ENCODE results near the gene HAUS3. TPM values are rescaled to one million over a fixed set of nuclear protein-coding genes. Genes with fewer than 3 reads are reported as not detected.

HAUS3 gene
- polyA plus RNA-seq, 3 donors, result 4.4 to 5.5 (median 5.0) TPM

- H3K79me2 ChIP-seq (ENCODE audit: insufficient read depth, low read length), result peaks cover 10% of the 10 kb centered on the region
- no peak overlapping the region for H2AFZ ChIP-seq (ENCODE audit: insufficient read depth, low read depth, low read length, poor library complexity, severe bottlenecking)
- H3K9me3 ChIP-seq (replicated peaks in 1 of 2; ENCODE audit: control insufficient read depth in 1 of 2, insufficient read depth in 1 of 2, low read length in 2 of 2), result no peaks in the 10 kb centered on the region
- no peak overlapping the region for H3K4me3 ChIP-seq (replicated peaks in 1 of 3; ENCODE audit: low read depth in 2 of 3, low read length in 3 of 3)
- 92% methylated on average over 7 of the region's 7 CpGs for WGBS (ENCODE audit: insufficient coverage)
- TF ChIP-seq CTCF (IDR thresholded peaks at IDR 0.05), result no peak
- no peaks in the 10 kb centered on the region for H3K27me3 ChIP-seq (ENCODE audit: control insufficient read depth in 2 of 2, insufficient read depth in 2 of 2, low read length in 2 of 2)
- peaks cover 22 to 28% of the 10 kb centered on the region in 2 donors for H3K36me3 ChIP-seq (replicated peaks in 1 of 2; ENCODE audit: control insufficient read depth in 1 of 2, insufficient read depth in 2 of 2, low read length in 2 of 2)
- Mint-ChIP-seq H3K4me3 (no peak overlapping the region), H3K4me1 (peaks cover 31% of the 10 kb centered on the region), H3K27me3 (ENCODE audit: low read depth in 3 of 3) (no peaks in the 10 kb centered on the region), H3K36me3 (peaks cover 16 to 28% of the 10 kb centered on the region in 2 donors), H3K9me3 (no peaks in the 10 kb centered on the region), H3K27ac (peak overlapping the region in 3 of 7 donors; percentile 5 to 85 (median 72))
- H3K9ac ChIP-seq (ENCODE audit: insufficient read depth, low read length, poor library complexity, severe bottlenecking), result no peak overlapping the region
- peaks cover 26 to 31% of the 10 kb centered on the region in 2 donors for H3K4me1 ChIP-seq (ENCODE audit: control insufficient read depth in 1 of 2, insufficient read depth in 2 of 2, low read length in 2 of 2)
- intact Hi-C loops (cut with micrococcal nuclease), result loop anchor here in 1 of 2 donors (10.0 kb wide), 1 partner anchor 671 kb away; no protein-coding TSS in a partner anchor
- peaks cover 18% of the 10 kb centered on the region for H4K20me1 ChIP-seq (ENCODE audit: insufficient read depth, low read length)
- no peak overlapping the region for H3K4me2 ChIP-seq (replicated peaks; ENCODE audit: extremely low read depth, low read length, poor library complexity, severe bottlenecking)
- DNase-seq, result peak in 1 of 3 donors; percentile 2
- peak overlapping the region in 1 of 2 donors; percentile 10 for H3K27ac ChIP-seq (ENCODE audit: low read depth in 1 of 2, low read length in 2 of 2)
These were observed 3.9 kb upstream of the HAUS3 start for GRCh38 chr4:2245787-2246275.

- H3K4me3 ChIP-seq (replicated peaks in 1 of 3; ENCODE audit: low read depth in 2 of 3, low read length in 3 of 3), result no peak overlapping the region
- no peak overlapping the region for H3K9ac ChIP-seq (ENCODE audit: insufficient read depth, low read length, poor library complexity, severe bottlenecking)
- no peaks in the 10 kb centered on the region for H3K27me3 ChIP-seq (ENCODE audit: control insufficient read depth in 2 of 2, insufficient read depth in 2 of 2, low read length in 2 of 2)
- H4K20me1 ChIP-seq (ENCODE audit: insufficient read depth, low read length), result peaks cover 21% of the 10 kb centered on the region
- no peaks in the 10 kb centered on the region for H3K9me3 ChIP-seq (replicated peaks in 1 of 2; ENCODE audit: control insufficient read depth in 1 of 2, insufficient read depth in 1 of 2, low read length in 2 of 2)
- H3K27ac ChIP-seq (ENCODE audit: low read depth in 1 of 2, low read length in 2 of 2), result peak overlapping the region in 1 of 2 donors; percentile 10
- Mint-ChIP-seq H3K9me3 (no peaks in the 10 kb centered on the region), H3K36me3 (peaks cover 16 to 23% of the 10 kb centered on the region in 2 donors), H3K4me1 (peaks cover 37% of the 10 kb centered on the region), H3K27ac (peak overlapping the region in 4 of 7 donors; percentile 25 to 85 (median 56)), H3K27me3 (ENCODE audit: low read depth in 3 of 3) (no peaks in the 10 kb centered on the region), H3K4me3 (no peak overlapping the region)
- intact Hi-C loops (cut with micrococcal nuclease), result loop anchor here in 1 of 2 donors (10.0 kb wide), 1 partner anchor 670 kb away; no protein-coding TSS in a partner anchor
- peaks cover 16% of the 10 kb centered on the region for H3K79me2 ChIP-seq (ENCODE audit: insufficient read depth, low read length)
- no peak overlapping the region for H2AFZ ChIP-seq (ENCODE audit: insufficient read depth, low read depth, low read length, poor library complexity, severe bottlenecking)
- peaks cover 32 to 37% of the 10 kb centered on the region in 2 donors for H3K4me1 ChIP-seq (ENCODE audit: control insufficient read depth in 1 of 2, insufficient read depth in 2 of 2, low read length in 2 of 2)
- peaks cover 17 to 22% of the 10 kb centered on the region in 2 donors for H3K36me3 ChIP-seq (replicated peaks in 1 of 2; ENCODE audit: control insufficient read depth in 1 of 2, insufficient read depth in 2 of 2, low read length in 2 of 2)
- TF ChIP-seq CTCF (IDR thresholded peaks at IDR 0.05), result no peak
- DNase-seq, result peak in 1 of 3 donors; percentile 6
- no peak overlapping the region for H3K4me2 ChIP-seq (replicated peaks; ENCODE audit: extremely low read depth, low read length, poor library complexity, severe bottlenecking)
- 68% methylated on average over 5 of the region's 7 CpGs for WGBS (ENCODE audit: insufficient coverage)
These were observed 3.3 kb upstream of the HAUS3 start for GRCh38 chr4:2245057-2245786.
